Loucy (cell line): Measurements from ENCODE around the gene PCID2.

ENCODE experiments used
- CTCF ChIP-seq: fragments of 200-600 bp; sonication (generic); conservative IDR thresholded peaks from 2 replicates; pipeline ENCODE4 v1.5.1; 2014; ENCODE audit warnings: mild to moderate bottlenecking, antibody characterized with exemption, low read length
- EZH2phosphoT487 ChIP-seq: fragments of 200-600 bp; IDR thresholded peaks from 2 replicates; pipeline ENCODE4 v1.6.1; 2018; ENCODE audit warnings: antibody characterized with exemption, mild to moderate bottlenecking, moderate library complexity, borderline replicate concordance

- TF ChIP-seq CTCF (peak; percentile 60), EZH2phosphoT487 (no peak)
These were observed 3.3 kb upstream of the PCID2 start for GRCh38 chr13:113211774-113212173.
